ENCODE measurements around the gene RASL10A. TPM values are rescaled to one million over a fixed set of nuclear protein-coding genes. Genes with fewer than 3 reads are reported as not detected.

RASL10A gene
- polyA plus RNA-seq, 3 donors = 0.35 to 2.1 (median 0.50) TPM

DNA sequence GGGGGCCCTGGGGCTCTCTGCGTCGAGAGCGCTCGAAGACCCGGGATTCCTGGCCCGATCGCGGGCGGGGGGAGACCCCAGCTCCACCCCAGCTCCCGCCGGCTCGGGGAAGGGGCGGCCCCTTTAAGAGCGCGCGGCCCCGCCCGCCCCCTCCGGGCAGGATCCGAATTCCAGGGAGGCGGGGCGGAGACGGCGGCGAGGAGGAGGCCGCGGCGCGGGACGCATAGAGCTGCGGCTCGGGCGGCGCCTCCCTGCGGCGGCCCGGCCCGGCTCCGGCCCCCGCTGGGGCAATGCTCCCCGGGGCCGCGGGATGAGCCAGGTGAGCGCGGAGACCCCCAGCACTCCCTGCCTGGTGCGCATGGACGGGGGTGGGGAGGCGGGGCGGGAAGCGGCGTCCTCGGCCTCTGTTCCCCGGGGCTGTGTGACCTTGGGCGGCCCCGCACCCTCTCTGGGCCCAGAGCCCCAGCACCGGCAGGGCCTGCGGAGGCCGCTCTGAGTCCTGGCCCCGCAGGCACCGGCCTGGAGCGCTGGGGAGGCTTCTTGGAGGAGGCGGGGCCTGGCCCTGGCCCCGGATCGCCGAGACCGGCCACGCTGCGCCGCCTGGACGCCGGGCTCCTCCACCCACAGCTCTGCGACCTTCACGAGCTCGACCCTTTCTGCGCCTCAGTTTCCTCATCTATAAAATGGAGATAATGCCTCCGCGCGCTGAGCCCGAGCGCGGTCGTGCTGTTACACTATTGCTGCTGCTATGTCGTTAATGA is 8.5 kb downstream of the RASL10A start:
- H3K79me2 ChIP-seq (ENCODE audit: insufficient read depth, low read length) = no peaks in the 10 kb centered on the region
- H3K27me3 ChIP-seq (ENCODE audit: control insufficient read depth in 2 of 2, insufficient read depth in 2 of 2, low read length in 2 of 2) = peaks cover 0 to 34% of the 10 kb centered on the region in 2 donors
- TF ChIP-seq, protein P1, sequence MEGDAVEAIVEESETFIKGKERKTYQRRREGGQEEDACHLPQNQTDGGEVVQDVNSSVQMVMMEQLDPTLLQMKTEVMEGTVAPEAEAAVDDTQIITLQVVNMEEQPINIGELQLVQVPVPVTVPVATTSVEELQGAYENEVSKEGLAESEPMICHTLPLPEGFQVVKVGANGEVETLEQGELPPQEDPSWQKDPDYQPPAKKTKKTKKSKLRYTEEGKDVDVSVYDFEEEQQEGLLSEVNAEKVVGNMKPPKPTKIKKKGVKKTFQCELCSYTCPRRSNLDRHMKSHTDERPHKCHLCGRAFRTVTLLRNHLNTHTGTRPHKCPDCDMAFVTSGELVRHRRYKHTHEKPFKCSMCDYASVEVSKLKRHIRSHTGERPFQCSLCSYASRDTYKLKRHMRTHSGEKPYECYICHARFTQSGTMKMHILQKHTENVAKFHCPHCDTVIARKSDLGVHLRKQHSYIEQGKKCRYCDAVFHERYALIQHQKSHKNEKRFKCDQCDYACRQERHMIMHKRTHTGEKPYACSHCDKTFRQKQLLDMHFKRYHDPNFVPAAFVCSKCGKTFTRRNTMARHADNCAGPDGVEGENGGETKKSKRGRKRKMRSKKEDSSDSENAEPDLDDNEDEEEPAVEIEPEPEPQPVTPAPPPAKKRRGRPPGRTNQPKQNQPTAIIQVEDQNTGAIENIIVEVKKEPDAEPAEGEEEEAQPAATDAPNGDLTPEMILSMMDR (IDR thresholded peaks at IDR 0.05) = no peak
- Mint-ChIP-seq H3K4me1 (peaks cover 59% of the 10 kb centered on the region), H3K4me3 (peak overlapping the region; percentile 85 to 92), H3K9me3 (peaks cover 0 to 3% (median 0%) of the 10 kb centered on the region in 7 donors), H3K27ac (peak overlapping the region; percentile 37 to 89 (median 81)), H3K27me3 (ENCODE audit: low read depth in 3 of 3) (peaks cover 22 to 44% (median 32%) of the 10 kb centered on the region in 3 donors), H3K36me3 (peaks cover 2 to 11% of the 10 kb centered on the region in 2 donors)
- H3K4me2 ChIP-seq (replicated peaks; ENCODE audit: extremely low read depth, low read length, poor library complexity, severe bottlenecking) = peak overlapping the region; percentile 94
- intact Hi-C loops (cut with micrococcal nuclease) = loop anchor here in 1 of 2 donors (5.0 kb wide), 1 partner anchor 35 kb away; no protein-coding TSS in a partner anchor
- H3K27ac ChIP-seq (ENCODE audit: low read depth in 1 of 2, low read length in 2 of 2) = peak overlapping the region in 1 of 2 donors; percentile 73
- H3K4me1 ChIP-seq (ENCODE audit: control insufficient read depth in 1 of 2, insufficient read depth in 2 of 2, low read length in 2 of 2) = peaks cover 54 to 85% of the 10 kb centered on the region in 2 donors
- no peaks in the 10 kb centered on the region for H3K36me3 ChIP-seq (replicated peaks in 1 of 2; ENCODE audit: control insufficient read depth in 1 of 2, insufficient read depth in 2 of 2, low read length in 2 of 2)
- H3K9me3 ChIP-seq (replicated peaks in 1 of 2; ENCODE audit: control insufficient read depth in 1 of 2, insufficient read depth in 1 of 2, low read length in 2 of 2) = no peaks in the 10 kb centered on the region
- DNase-seq = peak; percentile 35 to 45 (median 41)
- peak overlapping the region; percentile 76 for H3K9ac ChIP-seq (ENCODE audit: insufficient read depth, low read length, poor library complexity, severe bottlenecking)
- H3K4me3 ChIP-seq (replicated peaks in 1 of 3; ENCODE audit: low read depth in 2 of 3, low read length in 3 of 3) = peak overlapping the region; percentile 42 to 94 (median 90)
- 14% methylated on average over 80 of the region's 83 CpGs for WGBS (ENCODE audit: insufficient coverage)
- peak overlapping the region; percentile 92 for H2AFZ ChIP-seq (ENCODE audit: insufficient read depth, low read depth, low read length, poor library complexity, severe bottlenecking)
- H4K20me1 ChIP-seq (ENCODE audit: insufficient read depth, low read length) = no peaks in the 10 kb centered on the region

DNA sequence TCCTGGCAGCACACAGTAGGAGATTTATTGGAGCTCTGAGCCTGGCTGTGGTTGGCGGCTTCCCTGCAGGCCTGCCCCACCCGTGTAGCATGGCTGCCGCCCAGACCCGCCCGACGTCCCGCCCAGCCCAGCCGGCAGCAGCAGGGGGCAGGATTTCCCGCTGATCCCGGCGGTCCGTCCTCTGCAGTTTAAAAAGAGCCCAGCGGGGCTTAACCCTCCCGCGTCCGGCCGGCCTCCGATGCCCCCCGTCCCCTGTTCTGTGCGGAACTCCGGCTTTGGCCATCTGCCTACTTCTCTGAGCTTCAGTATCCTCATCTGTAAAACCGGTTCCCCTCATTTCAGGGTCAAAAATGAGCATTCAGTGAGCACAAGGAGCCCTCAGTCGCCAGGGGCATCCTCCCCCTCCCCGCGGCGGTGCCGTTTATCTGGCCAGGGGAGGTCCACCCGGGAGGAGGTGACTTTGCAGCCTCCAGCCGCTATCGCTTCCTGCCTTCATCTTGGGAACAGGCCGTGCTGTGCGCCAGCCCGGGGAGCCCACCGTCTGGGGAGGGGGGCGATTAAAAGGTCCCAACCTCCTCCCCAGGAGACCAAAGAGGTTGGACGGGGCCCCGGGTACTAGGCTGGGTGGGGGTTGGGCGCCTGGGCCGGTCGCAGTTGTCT is 9.2 kb downstream of the RASL10A start, which contains the start of gene GAS2L1:
TSS of gene GAS2L1 (plus strand) at position 476 of the 660 bp plus-strand sequence. CDS start 1,456 bp downstream, outside the sequence.
- H3K36me3 Mint-ChIP-seq = peaks cover 2 to 10% of the 10 kb centered on the region in 2 donors

More for the DNA sequence above, 9.2 kb downstream of the RASL10A start, which contains the start of gene GAS2L1:
- Histone ChIP-seq H3K9me3 (replicated peaks in 1 of 2; ENCODE audit: control insufficient read depth in 1 of 2, insufficient read depth in 1 of 2, low read length in 2 of 2) (no peaks in the 10 kb centered on the region), H4K20me1 (ENCODE audit: insufficient read depth, low read length) (peaks cover 6% of the 10 kb centered on the region), H3K4me3 (replicated peaks in 1 of 3; ENCODE audit: low read depth in 2 of 3, low read length in 3 of 3) (peak within 1 kb of the TSS; percentile 42 to 94 (median 90)), H3K9ac (ENCODE audit: insufficient read depth, low read length, poor library complexity, severe bottlenecking) (peak within 1 kb of the TSS; percentile 76), H3K27ac (ENCODE audit: low read depth in 1 of 2, low read length in 2 of 2) (peak within 1 kb of the TSS in 1 of 2 donors; percentile 73), H2AFZ (ENCODE audit: insufficient read depth, low read depth, low read length, poor library complexity, severe bottlenecking) (peak within 1 kb of the TSS; percentile 92), H3K27me3 (ENCODE audit: control insufficient read depth in 2 of 2, insufficient read depth in 2 of 2, low read length in 2 of 2) (peaks cover 0 to 32% of the 10 kb centered on the region in 2 donors), H3K4me2 (replicated peaks; ENCODE audit: extremely low read depth, low read length, poor library complexity, severe bottlenecking) (peak within 1 kb of the TSS; percentile 94), H3K36me3 (replicated peaks in 1 of 2; ENCODE audit: control insufficient read depth in 1 of 2, insufficient read depth in 2 of 2, low read length in 2 of 2) (peaks cover 0 to 3% of the 10 kb centered on the region in 2 donors), H3K4me1 (ENCODE audit: control insufficient read depth in 1 of 2, insufficient read depth in 2 of 2, low read length in 2 of 2) (peaks cover 46 to 78% of the 10 kb centered on the region in 2 donors), H3K79me2 (ENCODE audit: insufficient read depth, low read length) (no peaks in the 10 kb centered on the region)
- TF ChIP-seq, protein P1 (IDR thresholded peaks at IDR 0.05) = peak; percentile 61
- Mint-ChIP-seq H3K4me3 (peak within 1 kb of the TSS; percentile 85 to 92), H3K4me1 (peaks cover 59% of the 10 kb centered on the region), H3K27me3 (ENCODE audit: low read depth in 3 of 3) (peaks cover 22 to 41% (median 33%) of the 10 kb centered on the region in 3 donors), H3K27ac (peak within 1 kb of the TSS; percentile 50 to 89 (median 84)), H3K9me3 (peaks cover 0 to 3% (median 0%) of the 10 kb centered on the region in 7 donors)
- WGBS (ENCODE audit: insufficient coverage) = 0% methylated on average over 30 of the region's 40 CpGs
- intact Hi-C loops (cut with micrococcal nuclease) = loop anchor here in 1 of 2 donors (5.0 kb wide), 1 partner anchor 34 kb away; no protein-coding TSS in a partner anchor
- DNase-seq = peak; percentile 52 to 61 (median 60)
